Stimulated activated CD8-positive, alpha-beta memory T cell treated with anti-CD3 and anti-CD28 coated beads, Interleukin-2, amount 100 ng/mL, for 48 hours (primary cell): ENCODE data around the gene OR51B2.
"Not testable (repeated sequence)": the region's sequence is repeated elsewhere in the genome, so short reads cannot be mapped to it uniquely, and the experiment has no call there.

Experiments used
- DNase-seq, 2 donors: peaks; one replicate each; pipeline ENCODE4 v3.0.0-alpha.2; 2020; ENCODE audit warnings: low read depth in 2 of 2

OR51B2 gene

GRCh38 chr11:5313326-5314023 lies 10.6 kb downstream of the OR51B2 start:
- not testable (repeated sequence) for DNase-seq

DNA sequence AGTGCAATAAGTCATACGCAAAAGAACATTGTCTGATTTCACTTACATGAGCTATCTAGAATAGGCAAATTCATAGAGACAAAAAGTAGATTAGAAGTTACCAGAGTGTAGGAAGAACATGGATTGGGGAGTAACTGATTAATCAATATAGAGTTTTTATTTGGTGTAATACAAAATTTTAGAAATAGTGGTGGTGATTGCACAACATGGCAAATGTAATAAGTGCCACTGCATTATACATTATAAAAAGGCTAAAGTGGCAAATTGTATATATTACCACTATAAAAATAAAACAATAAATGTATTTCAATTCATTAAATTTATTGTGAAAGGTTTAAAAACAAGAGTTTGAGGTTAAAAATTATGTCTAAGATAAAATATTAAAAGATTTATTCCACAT lies 13.7 kb downstream of the OR51B2 start:
- DNase-seq: no peak

DNA sequence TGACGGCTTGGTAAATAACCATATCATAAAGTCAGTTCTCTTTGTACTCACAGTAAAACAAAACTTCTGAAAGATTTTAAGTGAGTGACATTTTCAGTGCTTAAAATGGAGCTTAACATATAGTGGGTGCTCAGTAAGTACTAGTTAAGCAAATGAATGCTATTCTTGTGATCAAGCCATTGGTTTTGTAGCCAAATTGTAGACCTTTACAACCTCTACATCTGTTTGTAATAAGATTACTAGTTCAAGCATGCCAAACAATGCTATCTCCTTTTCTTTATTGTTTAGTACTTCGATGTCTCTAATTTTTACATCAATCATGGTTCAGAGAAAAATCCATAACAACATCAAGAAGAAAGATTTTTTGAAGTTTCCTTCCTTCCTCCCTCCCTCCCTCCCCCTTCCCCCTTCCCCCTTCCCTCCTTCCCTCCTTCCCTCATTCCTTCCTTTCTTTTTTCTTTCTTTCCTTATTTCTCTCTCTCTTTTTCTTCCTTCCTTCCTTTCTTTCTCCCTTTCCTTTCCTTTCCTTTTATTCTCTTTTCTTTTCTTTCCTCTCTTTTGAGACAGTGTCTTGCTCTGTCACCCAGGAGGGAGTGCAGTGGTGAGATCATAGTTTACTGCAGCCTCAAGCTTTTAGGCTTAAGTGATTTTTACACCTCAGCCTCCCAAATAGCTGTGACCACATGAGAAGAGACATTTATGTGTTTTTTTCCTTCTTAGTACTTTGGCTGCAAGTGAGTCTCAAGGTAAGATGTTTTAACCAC lies 16.7 kb downstream of the OR51B2 start:
- no peak for DNase-seq

GRCh38 chr11:5304046-5304445 lies 20.1 kb downstream of the OR51B2 start:
- DNase-seq: no peak

DNA sequence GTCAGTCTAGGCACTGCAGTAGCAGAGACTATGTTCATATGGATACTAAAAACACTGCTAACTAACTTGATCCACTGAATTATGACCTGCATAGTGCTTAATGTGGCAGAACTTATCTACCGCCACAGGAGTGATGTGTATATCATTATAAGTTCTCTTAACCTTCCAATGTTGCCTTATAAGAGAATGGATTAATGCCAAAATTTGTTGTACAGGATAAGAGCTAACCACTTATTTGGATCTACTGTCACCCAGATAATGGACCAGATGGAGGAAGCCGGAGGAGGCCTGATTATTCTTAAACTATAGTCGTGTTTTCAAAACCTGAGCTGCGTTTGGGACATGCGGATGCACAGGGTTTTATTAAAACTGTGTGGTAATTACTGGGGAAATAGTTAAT lies 20.5 kb downstream of the OR51B2 start:
- DNase-seq: no peak

GRCh38 chr11:5301846-5302245 lies 22.3 kb downstream of the OR51B2 start, which contains the start of gene OR51B4:
Gene OR51B4 (minus strand): TSS chr11:5301946. CDS start chr11:5301946, 0 bp downstream.
- no peak for DNase-seq

DNA sequence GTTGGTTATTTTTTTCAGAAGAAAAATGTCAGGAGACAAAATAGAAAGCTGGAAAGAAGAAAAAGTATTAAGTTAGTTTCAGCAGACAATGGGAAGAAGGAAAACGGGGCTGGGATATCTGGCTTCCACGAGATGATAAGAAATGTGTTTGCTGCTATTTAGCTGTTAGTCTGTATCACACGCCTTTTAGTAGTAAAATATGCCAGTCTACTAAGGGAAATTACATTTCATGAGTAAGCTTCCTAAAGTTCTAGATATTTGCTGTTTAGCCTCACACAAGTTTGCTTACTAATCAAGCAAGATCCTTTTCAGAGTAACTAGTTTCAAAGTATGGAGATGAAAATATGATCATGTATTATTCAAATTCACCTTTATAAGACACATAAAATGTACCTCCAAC lies 23.8 kb downstream of the OR51B2 start:
- no peak for DNase-seq

- no peak for DNase-seq
Observed at GRCh38 chr11:5298451-5298850, 25.6 kb downstream of the OR51B2 start.

DNA sequence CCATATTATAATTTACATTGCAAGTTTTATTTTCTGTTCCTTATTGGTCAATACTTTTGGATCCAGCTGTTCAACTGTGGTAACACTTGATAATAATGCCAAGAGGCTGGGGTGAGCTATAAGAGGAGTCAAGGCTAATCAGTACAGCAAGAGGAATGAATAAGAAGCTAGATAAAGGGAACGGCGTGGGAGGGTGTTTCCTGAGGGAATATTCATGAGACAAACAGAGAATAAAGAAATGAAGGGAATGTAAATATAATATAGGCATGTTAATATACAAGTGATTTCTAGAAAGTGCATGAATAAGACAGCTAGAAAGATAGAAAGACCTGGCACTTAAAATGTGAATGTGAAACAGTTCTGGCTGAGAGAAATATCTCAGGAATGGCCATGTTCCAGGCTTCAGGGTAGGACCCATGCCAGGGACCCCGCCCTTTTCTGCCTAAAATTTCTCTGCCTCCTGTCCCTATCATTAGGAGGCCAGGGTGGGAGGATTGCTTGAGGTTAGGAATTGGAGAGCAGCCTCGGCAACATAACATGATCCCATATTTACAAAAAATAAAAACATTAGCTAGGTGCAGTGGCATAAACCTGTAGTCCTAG lies 26.3 kb downstream of the OR51B2 start:
- no peak for DNase-seq

DNA sequence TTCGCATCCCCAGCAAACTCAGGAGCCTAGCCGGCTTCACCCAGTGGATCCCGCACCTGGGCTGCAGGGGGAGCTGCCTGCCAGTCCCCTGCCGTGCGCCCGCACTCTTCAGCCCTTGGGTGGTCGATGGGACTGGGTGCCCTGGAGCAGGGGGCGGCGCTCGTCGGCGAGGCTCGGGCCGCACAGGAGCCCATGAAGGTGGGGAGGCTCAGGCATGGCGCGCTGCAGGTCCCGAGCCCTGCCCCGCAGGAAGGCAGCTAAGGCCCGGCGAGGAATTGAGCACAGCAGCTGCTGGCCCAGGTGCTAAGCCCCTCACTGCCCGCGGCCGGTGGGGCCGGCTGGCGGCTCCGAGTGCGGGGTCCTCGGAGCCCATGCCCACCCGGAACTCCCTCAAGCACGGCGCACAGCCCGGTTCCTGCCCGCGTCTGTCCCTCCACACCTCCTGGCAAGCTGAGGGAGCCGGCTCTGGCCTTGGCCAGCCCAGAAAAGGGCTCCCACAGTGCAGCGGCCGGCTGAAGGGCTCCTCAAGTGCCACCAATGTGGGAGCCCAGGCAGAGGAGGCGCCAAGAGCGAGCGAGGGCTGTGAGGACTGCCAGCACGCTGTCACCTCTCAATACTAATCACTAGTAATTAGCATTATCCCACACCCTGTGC lies 29.6 kb downstream of the OR51B2 start:
- DNase-seq: not testable (repeated sequence)

DNA sequence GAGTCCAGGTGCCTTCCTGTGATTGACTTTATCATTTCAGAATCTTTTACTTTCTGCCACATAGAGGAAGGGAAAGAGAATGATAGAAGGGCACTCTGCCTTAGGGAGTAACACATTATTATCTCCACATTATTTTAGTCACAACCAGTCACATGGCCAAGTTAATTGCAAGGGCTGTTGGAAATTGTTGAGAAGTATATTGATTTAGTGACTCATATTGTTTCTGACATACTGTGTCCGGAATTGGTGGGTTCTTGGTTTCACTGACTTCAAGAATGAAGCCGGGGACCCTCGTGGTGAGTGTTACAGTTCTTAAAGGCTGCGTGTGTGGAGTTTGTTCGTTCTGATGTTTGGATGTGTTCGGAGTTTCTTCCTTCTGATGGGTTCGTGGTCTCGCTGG lies 31.1 kb downstream of the OR51B2 start:
- DNase-seq: no peak

DNA sequence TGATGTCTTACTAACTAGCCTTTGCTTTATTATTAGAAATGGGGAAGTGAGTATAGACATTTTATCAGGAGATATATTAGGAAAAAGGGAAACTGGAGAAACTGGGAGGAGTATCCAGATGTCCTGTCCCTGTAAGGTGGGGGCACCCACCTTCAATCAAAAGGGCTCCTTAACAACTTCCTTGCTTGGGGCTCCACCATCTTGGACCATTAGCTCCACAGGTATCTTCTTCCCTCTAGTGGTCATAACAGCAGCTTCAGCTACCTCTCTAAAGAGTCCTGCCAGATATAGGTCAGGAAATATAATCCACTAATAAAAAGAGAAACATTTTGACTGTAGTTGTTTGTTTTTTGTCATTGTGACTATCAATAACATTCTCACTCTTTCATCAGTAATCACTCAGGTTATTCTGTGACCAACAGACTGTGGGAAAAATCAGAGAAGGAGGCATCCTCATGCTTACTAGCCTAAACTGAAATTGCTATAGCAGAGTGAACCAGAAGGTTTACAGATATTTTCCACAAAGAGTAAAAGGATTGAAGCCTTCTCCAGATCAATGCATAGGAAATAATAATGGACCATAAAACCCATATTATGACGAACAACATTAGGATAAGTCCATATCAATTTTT lies 32.8 kb downstream of the OR51B2 start:
- DNase-seq: no peak

DNA sequence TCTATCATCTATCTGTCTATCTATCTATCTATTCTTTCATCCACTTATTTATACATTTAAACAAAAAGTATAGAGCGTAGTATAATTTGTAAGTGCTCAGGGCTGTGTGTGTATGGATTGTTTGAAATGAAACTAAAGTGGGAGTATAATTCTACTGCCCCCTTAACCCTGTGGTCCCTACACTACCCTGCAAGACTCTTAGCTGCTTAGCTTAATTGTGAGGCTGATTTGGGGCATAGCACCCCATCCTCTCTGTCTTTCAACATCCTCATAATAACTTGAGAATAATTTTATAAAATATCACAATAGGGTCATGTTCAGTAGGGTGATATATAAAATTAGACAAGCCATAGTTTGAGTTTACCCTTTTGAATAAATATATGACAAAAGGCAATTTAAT lies 34.0 kb downstream of the OR51B2 start:
- no peak for DNase-seq

- no peak for DNase-seq
Observed at GRCh38 chr11:5289696-5290095, 34.4 kb downstream of the OR51B2 start.

GRCh38 chr11:5288906-5289550 lies 35.1 kb downstream of the OR51B2 start:
- no peak for DNase-seq

GRCh38 chr11:5288108-5288905 lies 35.8 kb downstream of the OR51B2 start:
- no peak for DNase-seq

DNA sequence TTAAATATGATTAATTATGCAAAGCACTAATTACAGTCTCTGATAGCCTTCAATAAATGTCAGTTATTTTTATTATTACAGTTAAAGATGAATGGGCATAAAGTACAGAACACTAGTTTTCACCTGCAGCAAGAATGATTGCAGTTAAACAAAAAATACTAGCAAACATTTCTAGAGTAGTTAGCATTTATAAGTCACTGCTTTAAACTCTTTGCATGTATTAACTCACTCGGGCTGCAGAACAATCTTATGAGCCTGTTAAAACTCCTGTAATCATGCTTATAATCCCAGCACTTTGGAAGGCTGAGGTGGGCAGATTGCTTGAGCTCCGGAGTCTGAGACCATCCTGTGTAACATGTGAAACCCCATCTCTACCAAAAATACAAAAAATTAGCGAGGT lies 37.2 kb downstream of the OR51B2 start:
- DNase-seq: no peak

DNA sequence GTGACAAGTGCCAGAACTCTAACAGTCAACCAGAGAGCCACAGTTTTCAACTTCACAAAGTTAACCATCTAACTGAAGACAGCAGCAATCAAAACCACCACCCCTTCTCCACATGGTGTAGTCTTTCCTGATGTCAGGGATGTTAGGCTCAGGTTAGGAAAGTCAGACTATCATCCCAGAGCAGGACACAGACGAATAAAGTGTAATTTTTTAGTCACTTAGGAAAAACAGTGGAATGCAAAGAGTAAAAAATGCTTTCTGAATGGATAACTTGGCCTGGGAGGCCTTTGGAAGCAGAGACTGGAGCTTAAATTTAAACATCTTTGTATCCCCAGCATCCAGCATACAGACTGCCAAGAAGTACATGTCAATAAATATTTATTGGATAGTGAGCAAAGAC lies 37.7 kb downstream of the OR51B2 start:
- DNase-seq: no peak

GRCh38 chr11:5285703-5286340 lies 38.3 kb downstream of the OR51B2 start:
- no peak for DNase-seq

GRCh38 chr11:5284637-5285036 lies 39.5 kb downstream of the OR51B2 start:
- no peak for DNase-seq
